Activated CD8-positive, alpha-beta memory T cell treated with anti-CD3 and anti-CD28 coated beads, Interleukin-2, amount 50 U/mL, for 1 hour (primary cell): Measurements from ENCODE around the gene GBP1.
"Not testable (repeated sequence)": the region's sequence is repeated elsewhere in the genome, so short reads cannot be mapped to it uniquely, and the experiment has no call there.

Source experiments
- DNase-seq: peaks from one replicate; pipeline ENCODE4 v3.0.0-alpha.2; 2020; ENCODE audit errors: extremely low read depth

The GBP1 gene

GRCh38 chr1:89051955-89052312, 13.1 kb downstream of the GBP1 start:
- no peak for DNase-seq

- no peak for DNase-seq
These were observed 13.6 kb downstream of the GBP1 start for GRCh38 chr1:89051300-89051954.

- no peak for DNase-seq
These were observed 14.4 kb downstream of the GBP1 start for GRCh38 chr1:89050649-89051033.

DNA sequence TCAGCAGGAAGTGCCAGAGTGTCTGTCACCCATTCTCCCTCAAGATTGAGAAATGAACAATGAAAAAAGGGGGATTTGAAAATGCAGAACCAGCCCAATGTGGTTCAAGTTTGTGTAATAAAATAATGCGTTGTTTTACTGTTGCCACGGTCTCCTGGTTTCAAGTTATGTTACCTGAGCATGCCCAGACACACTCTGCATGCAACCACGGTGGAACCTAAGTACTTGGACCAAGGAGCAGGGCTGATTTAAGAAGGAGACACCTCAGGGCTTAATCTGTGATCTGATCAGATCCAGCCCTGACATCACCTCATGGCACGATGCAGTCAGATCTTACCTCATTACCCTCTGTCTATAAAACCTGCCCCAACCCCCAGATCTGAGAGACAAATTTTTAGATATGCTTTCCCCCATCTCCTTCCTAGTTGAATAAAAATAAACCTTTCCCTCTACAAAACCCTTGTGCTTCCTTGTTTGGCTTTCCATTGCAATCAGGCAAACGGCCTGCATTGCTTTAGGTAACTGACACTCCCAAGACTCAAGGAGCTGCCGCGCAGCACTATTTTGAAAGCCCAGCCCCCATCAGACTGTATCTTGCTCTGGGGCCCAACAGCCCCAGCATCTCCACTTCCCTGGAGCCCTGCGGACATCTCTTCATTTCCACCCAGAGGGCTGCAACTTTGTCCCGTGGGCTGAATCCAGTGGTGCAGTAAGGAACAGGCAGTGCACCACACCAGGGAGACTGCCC, 14.9 kb downstream of the GBP1 start:
- DNase-seq: not testable (repeated sequence)

DNA sequence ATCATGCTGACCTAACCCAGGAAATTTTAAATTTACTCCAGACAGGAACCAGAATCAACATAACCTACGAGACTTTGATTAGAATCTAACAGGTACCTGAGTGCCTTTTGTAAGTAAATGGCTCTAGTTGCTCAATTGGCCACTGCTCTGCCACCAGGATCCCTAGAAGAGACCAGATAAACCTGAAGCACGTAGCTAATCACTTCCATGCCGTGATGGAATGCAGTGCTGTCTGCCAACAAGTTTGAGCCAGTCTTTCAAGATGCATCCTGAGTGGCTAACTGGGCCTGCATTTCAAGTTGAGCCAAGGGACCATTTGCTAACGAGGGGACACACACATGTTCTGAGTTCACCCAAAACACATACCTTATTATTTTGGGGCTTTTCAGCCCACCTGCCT, 15.8 kb downstream of the GBP1 start:
- DNase-seq: not testable (repeated sequence)

- no peak for DNase-seq
These were observed 17.3 kb downstream of the GBP1 start for GRCh38 chr1:89047734-89048133.

DNA sequence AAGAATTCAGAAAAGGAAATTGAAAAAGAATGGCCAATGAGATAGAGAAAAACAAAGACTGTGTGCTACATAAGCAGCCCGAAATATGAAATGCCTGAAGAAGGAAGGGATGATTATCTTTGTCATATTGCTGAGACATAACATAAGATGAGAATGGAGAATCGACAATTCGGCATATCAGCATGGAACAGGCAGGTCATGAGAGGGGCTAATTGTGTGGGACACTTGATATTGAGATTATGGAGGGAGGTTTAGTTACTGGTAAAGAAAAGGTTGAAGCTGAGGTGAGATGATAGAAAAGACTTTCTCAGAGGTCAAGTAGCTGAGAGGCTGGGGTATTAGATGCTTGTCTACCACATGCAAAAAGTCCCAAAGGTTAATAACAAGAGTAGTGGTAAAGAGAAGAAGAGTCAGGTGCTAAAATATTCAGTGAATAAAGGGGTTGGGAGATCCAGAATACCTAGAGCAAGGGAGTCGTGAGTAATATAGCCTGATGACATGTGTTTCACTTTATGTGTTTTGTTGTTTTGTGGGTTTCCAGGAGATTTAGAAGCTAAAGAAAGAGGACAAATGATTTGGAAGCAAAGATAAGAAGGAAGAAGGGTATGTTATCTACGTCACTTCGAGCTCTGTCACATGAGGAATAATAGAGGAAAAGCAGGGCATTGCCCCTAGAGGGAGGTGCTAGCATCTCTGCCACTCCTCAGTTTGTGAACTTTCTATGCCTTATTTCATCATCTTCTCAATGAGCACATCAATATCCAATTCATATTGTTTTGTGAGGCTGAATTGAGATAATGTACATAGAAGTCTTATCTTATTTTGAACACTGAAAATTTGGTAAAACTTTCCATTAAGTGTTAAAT, 18.5 kb downstream of the GBP1 start:
- DNase-seq: not testable (repeated sequence)

DNA sequence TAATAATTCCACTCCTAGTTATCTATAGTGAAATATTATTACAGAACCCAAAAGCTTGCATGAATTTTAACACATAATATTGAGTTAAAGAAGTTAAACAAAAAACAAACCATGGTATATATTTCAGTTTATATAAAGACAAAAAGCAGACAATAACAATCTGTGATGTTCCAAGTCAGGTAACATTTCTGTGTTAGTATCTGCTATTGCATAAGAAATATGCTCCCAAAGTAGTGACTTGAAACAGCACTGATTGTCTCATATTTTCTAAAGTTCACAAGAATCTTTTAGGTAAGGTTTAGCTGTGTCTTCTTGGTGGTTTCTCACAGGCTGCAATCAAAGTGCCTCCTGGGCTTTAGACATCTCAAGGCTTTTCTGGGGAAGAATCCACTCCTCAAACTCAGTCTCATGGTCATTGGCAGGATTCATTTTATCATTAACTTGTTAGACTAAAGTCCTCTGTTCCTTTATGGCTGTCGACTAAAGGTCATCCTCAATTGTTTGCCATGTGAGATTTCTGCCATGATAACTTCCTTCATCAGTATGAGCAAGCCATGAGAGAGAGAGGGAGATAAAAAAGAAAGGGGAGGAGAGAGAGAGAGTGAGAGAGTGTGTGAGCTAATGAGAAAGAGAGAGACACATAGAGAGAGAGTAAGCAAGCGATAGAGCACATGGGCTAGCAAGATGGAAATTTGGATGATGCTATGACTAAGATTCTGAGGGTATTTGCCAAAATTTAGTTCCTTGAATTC, 19.9 kb downstream of the GBP1 start:
- no peak for DNase-seq

GRCh38 chr1:89043940-89044339, 21.1 kb downstream of the GBP1 start:
- DNase-seq: no peak

GRCh38 chr1:89042491-89042890, 22.5 kb downstream of the GBP1 start:
- no peak for DNase-seq

DNA sequence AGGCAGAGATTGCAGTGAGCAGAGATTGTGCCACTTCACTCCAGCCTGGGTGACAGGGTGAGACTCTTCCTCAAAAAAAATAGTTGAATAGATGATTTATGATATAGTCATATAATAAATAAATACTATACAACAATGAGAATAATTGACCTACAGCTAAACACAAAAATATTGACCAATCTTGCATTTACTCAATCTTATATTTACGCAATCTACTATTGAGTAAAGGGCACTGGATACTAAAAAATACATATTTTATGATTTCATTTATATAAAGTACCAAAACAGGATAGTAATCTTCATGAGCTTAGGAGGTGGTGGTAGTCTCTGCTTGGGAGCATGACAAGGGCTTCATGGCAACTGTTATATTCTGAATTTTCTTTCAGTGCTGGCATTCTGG, 23.3 kb downstream of the GBP1 start:
- DNase-seq: no peak

- DNase-seq: no peak
These were observed 23.8 kb downstream of the GBP1 start for GRCh38 chr1:89041119-89041641.

DNA sequence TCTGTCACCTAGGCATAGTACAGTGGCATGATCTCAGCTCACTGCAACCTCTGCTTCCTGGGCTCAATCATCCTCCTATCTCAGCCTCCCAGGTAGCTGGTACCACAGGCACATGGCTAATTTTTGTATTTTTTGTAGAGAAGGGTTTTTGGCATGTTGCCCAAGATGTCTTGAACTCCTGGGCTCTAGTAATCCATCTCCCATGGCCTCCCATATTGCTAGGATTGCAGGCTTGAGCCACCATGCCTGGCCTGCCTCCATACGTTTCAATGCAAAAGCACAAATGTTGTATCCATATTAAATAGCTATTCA, 24.7 kb downstream of the GBP1 start:
- DNase-seq: no peak

GRCh38 chr1:89037186-89037585, 27.8 kb downstream of the GBP1 start:
- DNase-seq: no peak

GRCh38 chr1:89035080-89035479, 29.9 kb downstream of the GBP1 start:
- DNase-seq: no peak

DNA sequence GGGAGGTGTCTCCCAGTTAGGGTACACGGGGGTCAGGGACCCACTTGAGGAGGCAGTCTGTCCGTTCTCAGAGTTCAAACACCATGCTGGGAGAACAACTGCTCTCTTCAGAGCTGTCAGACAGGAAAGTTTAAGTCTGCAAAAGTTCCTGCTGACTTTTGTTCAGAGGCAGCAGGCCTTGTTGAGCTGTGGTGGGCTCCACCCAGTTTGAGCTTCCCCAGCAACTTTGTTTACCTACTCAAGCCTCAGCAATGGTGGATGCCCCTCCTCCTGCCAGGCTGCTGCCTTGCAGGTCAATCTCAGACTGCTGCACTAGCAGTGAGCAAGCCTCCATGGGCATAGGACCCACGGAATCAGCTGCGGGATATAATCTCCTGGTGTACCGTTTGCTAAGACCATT, 31.0 kb downstream of the GBP1 start:
- DNase-seq: not testable (repeated sequence)

GRCh38 chr1:89029051-89029450, 36.0 kb downstream of the GBP1 start:
- DNase-seq: not testable (repeated sequence)

DNA sequence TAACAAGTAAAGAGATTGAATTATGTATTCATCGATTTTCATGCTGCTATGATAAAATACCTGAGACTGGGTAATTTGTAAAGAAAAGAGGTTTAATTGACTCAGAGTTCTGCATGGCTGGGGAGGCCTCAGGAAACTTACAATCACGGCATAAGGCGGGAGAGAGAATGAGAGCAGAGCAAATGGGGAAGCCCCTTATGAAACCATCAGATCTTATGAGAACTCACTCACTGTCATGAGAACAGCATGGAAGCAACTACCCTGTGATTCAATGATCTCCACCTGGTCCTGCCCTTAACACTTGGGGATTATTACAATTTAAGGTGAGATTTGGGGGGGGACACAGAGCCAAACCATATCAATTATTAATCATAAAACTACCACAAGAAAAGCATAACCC, 39.1 kb downstream of the GBP1 start:
- DNase-seq: no peak

DNA sequence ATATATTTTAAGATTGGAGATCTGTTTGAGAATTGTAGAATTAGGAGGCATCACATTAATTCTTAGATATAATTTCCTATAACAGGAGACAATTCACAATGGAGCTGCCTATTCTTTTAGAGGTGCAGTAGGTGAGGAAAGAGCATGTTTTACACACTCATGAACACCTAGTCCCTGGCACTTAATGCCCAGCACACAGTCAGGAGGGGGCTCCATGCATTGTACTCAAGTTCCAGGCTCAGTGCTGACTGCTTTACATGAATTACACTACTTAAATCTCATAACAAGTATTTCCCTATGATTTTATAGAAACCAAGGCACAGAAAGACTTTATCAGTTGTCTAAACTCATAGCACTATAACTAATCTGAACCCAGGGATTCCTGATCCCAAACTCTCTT, 42.0 kb downstream of the GBP1 start:
- no peak for DNase-seq

DNA sequence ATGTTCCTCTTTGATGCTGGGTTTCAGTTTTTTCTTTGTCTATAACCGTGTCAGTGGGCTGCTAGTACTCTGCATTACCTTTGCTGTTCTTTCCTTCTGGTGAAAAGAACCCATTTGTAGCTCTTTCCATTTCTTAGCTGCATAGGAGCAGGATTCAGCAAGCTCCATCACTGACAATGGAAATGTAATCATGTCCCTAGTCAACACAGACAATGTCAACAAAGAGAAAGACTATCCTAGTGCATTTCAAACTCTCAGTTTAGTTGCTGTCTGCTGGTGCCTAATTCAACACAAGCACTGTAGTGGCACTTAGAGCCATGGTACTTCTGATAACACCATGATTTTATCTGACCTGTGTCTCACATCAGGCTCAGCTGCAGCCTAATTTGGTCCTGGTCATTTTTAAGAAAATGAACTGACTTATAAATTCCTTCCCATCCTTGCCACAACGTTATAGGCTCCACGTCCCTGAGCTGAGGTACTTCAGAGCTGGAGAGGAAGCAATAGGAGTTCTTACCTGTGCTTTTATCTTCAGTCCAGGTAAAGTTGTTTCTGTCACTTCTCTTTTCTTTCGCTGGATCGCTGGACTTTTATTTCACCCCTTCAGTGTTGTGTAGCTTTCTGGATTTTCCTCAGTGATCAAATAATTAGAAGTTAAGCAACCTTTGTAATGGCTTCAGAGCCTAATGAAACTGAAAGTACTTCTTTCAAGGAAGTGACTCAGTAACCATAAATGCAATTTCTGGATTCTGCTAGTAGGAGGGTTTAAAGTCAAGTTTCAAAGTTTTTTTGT, 42.6 kb downstream of the GBP1 start, which contains the start of gene GBP3:
Gene GBP3 (minus strand): TSS at position 700 of the 793 bp plus-strand sequence. CDS start 2,145 bp downstream, outside the sequence.
- DNase-seq: no peak

- DNase-seq: not testable (repeated sequence)
These were observed 46.7 kb downstream of the GBP1 start for GRCh38 chr1:89018318-89018717.
